HG03457 (cell line): ENCODE data around the gene NRTN.
A peak's percentile ranks its signal among the peaks of the same experiment; 100 is the strongest.

Experiments used
- ATAC-seq: cut with Tn5 transposase; IDR thresholded peaks from one replicate; pipeline ENCODE4 v1.9.1; 2021; ENCODE audit warnings: moderate number of reproducible peaks; ENCODE audit not compliant: unreplicated experiment

NRTN gene

GRCh38 chr19:5811117-5811516 is 6.2 kb downstream of the NRTN start:
- ATAC-seq = no peak

GRCh38 chr19:5814123-5814851 is 9.4 kb downstream of the NRTN start:
- no peak for ATAC-seq

- no peak for ATAC-seq
Measured at GRCh38 chr19:5814852-5815246, 10.0 kb downstream of the NRTN start.

GRCh38 chr19:5817218-5817617 is 12.4 kb downstream of the NRTN start:
- ATAC-seq = no peak

- no peak for ATAC-seq
Measured at GRCh38 chr19:5818594-5818993, 13.7 kb downstream of the NRTN start.

- no peak for ATAC-seq
Measured at GRCh38 chr19:5820785-5821184, 15.9 kb downstream of the NRTN start.

- no peak for ATAC-seq
Measured at GRCh38 chr19:5821521-5822180, 16.8 kb downstream of the NRTN start.

GRCh38 chr19:5822181-5822844 is 17.4 kb downstream of the NRTN start:
- ATAC-seq = no peak

- no peak for ATAC-seq
Measured at GRCh38 chr19:5823579-5824281, 18.9 kb downstream of the NRTN start.

GRCh38 chr19:5824751-5825150 is 19.9 kb downstream of the NRTN start:
- no peak for ATAC-seq

GRCh38 chr19:5825178-5825577 is 20.3 kb downstream of the NRTN start:
- ATAC-seq = no peak

GRCh38 chr19:5826531-5827341 is 21.9 kb downstream of the NRTN start:
- no peak for ATAC-seq

- no peak for ATAC-seq
Measured at GRCh38 chr19:5827342-5827890, 22.5 kb downstream of the NRTN start.

GRCh38 chr19:5827891-5828660 is 23.2 kb downstream of the NRTN start:
- peak; percentile 39 for ATAC-seq

GRCh38 chr19:5828661-5829566 is 24.0 kb downstream of the NRTN start:
- no peak for ATAC-seq

- no peak for ATAC-seq
Measured at GRCh38 chr19:5829567-5830310, 24.9 kb downstream of the NRTN start.

GRCh38 chr19:5831159-5831558 is 26.3 kb downstream of the NRTN start:
- no peak for ATAC-seq

GRCh38 chr19:5832061-5832460 is 27.2 kb downstream of the NRTN start:
- ATAC-seq = no peak
